ENCODE measurements around the gene NDUFS3.

NDUFS3 gene

DNA sequence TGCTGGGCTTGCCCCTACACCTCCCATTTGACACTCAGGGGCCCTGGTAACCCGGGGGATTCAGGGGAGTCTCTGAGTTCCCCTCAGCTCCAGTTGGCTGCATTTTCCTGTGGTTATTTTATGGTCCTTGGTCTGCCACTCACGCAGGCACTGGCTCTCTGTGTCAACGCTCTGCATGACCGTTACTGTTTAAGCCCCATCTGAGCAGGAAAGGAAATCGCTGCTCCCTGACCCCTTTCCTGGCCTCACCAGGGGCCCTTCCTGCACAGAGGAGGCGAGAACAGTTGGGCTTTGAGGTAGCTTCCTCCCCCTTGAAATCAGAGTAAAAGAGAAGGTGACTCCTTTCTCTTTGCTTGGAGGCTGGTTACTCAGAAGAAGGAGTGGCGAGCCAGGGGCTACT, 12.9 kb downstream of the NDUFS3 start:
- DNase-seq (ENCODE audit: low spot score): no peak

DNA sequence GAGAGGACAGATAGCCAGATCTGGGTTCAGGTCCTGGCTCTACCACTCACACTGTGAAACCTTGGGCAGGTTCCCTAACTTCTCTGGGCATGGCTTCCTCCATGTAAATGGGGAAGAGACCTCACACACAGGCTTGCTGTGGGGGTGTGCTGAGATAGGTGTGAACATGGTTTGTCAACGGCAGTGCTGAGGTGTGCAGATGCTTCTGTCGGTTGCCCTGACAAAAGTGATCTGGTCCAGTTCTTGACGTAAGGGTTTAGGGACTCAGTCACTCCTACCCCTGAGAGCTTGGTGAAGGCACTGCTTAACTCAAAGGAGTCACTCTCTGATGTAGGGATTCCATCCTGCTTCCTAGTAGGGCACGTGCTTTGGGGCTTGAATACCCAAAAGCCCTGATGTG, 13.4 kb downstream of the NDUFS3 start:
- DNase-seq (ENCODE audit: low spot score): no peak

DNA sequence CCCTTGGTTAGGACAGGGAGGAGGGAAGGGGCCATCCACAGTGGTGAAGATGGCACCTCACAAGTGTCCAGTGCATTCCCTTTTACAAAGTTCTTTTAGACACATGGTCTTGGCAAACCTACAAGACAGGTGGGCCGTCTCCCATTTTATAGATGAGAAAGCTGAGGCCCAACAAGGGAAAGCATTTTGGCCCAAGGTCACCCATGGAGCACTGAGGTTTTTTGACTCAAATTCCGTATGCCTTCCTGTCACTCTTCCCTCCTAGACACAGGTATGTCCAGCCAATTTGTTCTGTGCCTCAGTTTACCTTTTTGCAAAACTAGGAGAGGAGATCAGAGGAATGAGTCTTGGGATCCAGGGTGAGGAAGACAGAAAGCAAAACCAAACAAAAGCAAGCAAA, 14.1 kb downstream of the NDUFS3 start:
- DNase-seq (ENCODE audit: low spot score): no peak

DNA sequence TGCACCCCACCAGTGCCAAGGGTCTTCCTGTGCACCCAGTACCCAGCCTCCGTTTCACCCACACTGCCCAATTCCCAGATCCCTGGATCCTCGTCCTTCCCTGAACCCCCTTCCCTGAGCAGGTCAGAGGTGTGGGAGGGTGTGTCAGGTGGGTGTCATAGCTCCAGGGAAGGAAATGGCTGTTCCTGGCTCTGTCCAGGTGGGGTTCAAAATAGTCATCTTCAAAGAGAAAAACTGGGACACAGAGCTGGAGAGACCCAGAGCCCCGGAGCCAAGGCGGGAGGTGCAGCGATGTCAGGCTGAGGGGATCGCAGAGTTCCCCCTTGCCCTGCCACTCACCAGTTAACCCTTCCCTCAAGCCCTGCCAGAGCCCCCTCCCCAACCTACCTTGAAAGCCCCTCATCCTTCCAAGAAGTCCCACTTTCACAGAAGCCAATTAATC, 14.6 kb downstream of the NDUFS3 start:
- DNase-seq (ENCODE audit: low spot score): no peak

DNA sequence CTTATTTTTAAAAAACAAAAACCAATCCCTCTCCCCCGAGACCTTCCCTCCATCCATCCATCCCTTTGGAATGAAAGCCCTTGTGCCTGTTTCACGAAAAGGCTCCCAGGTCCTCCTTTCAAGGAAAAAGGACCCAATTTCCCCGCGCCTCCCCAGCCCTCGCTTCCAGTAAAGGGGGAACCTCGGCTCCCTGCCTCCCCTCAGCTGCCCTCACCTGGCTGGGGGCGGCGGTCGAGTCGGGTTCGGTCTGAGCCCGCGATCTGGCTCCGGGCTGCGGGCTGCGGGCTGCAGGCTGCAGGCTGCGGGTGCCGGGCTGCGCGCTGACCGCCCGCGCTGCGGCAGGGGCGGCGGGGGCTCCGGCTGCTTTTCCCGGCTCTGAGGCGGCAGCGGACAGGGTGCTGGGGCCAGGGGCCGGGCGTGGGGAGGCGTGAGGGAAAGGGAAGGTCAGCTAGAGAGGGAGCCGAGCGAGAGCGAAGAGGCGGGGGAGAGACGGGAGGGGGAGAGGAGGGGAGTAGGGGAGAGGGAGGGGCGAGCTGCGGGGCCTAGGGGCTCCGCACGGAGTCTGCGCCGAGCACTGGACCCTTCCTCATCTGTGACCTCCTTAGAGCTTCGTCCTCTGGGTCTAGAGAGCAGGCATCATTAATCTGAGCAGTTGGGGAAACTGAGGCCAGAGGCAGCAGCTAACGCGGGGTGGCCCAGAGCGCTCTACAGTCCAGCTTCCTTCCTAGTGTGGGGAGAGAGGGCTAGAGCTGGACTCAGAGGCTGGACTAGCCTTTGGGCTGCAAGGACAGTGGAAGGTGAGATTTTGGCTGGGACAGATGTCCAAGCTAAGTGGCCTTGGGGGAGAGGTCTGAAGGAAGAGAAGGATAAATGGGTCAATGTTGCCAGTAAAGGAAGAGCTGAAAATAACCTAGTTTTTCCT, 15.3 kb downstream of the NDUFS3 start, which contains the start of gene C1QTNF4:
C1QTNF4 (minus strand) TSS at position 478 of the 922 bp plus-strand sequence. CDS start 3,601 bp downstream, outside the sequence.
- DNase-seq (ENCODE audit: low spot score): no peak

DNA sequence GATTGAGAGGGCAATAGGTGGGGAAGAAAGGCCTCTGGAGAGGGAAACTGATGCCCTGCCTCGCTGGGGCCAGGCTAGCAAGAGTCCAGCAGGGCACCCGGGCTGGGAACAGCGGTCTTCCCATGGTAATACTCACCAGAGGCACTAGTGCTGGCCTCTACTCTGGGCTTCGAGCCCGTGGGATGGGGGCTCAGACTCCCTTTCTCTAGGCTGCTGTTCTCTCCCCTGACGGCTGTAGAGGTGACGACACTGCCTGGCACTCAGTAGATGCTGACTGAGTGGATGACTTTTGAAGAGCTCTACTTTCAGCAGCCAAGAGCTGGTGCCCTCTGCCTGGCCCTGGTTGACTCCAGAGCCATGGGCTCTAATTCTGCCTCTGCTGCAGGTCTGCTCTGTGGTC, 16.2 kb downstream of the NDUFS3 start:
- no peak for DNase-seq (ENCODE audit: low spot score)

DNA sequence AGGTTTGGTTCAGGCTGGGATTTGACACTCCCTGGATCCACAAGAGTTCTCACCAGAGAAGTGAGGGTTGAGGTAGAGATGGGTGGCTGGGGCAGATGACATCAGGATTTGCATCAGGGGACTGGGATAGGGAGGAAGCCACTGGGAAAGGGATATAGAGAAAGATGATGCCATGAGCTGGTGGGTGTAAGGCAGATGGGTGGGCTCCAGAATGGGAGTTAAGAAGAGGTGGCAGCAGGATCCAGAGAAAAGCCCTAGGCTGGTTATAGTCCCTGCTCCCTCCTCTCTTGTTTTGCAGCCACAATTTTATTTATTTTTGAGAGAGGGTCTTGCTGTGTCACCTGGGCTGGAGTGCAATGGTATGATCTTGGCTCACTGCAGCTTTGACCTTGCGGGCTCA, 17.1 kb downstream of the NDUFS3 start:
- no peak for DNase-seq (ENCODE audit: low spot score)

DNA sequence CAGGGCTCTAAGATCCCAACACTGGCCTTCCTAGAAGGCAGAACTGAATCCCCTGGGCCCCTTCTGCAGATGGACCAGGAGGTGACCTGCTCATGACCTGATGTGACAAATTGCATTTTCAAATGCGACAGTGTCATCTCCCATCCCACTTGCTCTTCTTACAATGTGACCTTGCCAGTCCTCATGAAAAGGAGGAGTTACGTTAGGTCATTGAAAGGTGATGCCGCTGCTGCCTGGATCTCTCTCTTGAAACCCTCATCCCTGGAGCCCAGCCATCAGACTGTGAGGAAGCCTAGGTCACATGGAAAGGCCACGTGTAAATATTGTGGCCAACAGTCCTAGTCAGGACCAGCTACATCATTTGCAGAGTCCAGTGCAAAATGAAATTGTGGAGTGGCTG, 21.0 kb downstream of the NDUFS3 start:
- DNase-seq (ENCODE audit: low spot score): no peak

DNA sequence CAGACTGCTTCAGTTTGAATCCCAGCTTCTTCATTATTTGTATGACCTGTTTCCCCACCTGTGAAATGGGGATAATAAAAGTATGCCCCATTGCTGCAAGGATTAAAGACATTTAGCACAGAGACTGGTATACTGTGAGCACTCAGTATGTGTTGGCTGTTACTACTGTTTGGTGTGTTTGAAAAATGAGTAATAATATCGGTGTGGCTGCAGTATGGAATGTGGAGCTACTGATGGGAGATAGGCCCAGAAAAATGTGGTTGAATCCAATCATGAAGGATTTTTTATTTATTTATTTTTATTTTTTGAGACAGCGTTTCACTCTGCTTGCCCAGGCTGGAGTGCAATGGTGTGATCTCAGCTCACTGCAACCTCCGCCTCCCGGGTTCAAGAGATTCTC, 24.4 kb downstream of the NDUFS3 start:
- no peak for DNase-seq (ENCODE audit: low spot score)

DNA sequence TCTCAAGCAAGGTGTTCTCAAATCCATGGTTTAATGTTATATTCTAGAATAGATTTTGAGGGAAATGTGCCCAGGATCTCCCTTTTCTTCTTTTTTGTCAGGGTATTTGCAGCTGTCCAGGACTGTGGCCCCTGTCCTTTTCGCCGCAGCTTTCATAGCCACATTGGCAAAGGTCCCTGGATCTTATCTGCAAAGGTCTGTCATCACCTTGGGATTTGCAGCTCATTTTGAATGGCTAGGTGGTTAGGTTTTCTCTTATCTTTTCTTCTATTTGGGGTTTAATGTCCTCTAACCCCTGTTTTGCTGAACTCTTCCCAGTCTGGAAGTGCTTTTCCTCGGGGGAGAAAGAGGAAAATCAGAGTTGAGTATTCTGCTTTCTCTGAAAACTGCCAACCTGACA, 27.0 kb downstream of the NDUFS3 start:
- DNase-seq (ENCODE audit: low spot score): no peak

DNA sequence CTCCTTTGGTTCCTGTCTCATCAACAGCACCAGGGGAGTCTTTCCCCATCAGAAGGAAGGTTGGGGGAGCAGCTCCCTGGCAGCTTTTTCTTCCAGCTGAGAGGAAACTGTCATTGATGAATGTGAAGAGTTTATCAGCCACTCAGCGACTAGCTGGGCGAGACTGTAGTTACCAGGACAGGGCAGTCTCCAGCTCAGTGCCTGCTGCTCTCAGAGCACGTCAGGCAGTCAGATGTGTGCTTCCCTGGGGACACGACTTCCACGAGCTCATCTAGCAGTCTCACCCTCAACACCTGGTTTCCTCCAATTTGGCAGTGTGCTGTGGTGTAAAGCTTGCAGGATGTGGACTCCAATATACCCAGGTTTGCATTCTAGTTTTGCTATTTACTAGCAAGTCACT, 27.9 kb downstream of the NDUFS3 start:
- DNase-seq (ENCODE audit: low spot score): no peak

DNA sequence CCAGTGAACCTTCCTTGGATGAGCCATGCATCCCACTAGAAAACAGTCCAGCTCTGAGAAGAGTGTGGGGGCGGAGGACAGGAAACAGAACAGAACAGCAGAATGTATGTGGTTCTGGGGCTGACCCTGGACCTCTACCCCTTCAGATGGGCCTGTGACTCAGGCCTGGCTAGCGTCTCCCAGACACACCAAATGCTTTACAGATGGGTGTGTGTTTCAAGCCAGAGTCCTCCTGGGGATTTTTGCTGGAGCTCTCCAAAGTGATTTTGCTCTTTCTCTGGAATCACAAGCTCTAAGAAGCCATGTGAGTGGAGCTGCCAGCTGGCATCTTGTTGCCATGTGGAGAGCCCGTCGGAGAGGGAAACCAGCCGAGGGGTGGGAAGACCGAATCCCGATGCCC, 28.5 kb downstream of the NDUFS3 start:
- DNase-seq (ENCODE audit: low spot score): no peak

DNA sequence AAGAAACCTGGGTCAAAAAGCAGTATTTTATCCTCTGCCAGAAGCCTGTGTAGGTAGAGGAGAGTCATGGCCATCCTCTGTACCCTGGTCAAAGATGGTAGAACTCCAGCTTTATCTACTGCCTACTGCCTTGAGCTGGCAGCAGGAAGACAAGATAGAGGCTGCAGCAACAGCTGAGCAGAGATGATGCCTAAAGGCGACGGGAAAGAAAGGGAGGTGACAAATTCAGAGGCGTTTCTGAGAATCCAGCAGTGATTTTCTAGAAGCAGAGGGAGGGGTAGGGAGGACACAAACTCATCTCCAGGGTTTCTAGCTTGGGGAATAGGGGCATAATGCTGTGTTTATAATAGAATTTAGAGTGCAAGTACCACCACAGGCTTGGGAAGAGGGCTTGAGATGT, 30.8 kb downstream of the NDUFS3 start:
- no peak for DNase-seq (ENCODE audit: low spot score)

DNA sequence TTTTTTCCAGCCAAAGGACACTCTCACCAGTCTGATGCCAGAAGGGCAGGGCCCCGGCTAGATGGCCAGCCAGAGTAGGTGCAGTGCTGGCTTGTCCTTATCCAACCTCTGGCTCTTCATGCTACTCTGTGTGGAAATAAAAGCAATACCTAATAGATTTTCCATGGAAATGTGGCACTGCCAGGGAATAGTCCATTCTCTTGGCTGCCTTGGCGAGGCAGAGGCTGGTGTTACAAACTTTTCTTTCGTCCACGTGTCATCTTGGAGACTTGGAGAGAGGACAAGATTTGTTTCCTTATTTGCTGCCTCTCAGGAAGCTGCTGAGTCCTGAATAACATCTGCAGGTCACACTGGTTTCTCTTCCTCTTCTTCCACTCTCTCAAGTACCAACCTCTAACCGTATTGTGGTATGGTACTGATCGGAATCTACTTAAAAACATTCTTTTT, 32.5 kb downstream of the NDUFS3 start:
- no peak for DNase-seq (ENCODE audit: low spot score)

DNA sequence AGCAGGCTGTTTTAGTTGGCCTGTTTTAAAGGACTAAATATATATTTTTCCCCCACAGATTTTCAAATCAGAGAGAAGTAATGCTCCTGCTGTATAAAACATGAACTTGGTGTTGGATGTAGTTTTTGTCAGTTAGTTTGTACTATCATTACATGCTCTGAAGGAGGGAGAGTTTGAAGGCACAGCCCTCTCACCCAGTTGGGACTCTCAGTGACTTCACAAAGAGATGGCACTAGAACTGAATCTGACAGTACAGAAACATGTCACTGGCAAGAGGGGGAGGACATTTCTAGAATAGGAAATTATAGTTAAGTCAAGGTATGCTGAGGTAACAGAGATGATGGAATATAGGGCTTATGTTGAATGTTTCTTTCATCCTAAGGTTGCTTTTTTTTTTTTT, 36.4 kb downstream of the NDUFS3 start:
- DNase-seq (ENCODE audit: low spot score): no peak

DNA sequence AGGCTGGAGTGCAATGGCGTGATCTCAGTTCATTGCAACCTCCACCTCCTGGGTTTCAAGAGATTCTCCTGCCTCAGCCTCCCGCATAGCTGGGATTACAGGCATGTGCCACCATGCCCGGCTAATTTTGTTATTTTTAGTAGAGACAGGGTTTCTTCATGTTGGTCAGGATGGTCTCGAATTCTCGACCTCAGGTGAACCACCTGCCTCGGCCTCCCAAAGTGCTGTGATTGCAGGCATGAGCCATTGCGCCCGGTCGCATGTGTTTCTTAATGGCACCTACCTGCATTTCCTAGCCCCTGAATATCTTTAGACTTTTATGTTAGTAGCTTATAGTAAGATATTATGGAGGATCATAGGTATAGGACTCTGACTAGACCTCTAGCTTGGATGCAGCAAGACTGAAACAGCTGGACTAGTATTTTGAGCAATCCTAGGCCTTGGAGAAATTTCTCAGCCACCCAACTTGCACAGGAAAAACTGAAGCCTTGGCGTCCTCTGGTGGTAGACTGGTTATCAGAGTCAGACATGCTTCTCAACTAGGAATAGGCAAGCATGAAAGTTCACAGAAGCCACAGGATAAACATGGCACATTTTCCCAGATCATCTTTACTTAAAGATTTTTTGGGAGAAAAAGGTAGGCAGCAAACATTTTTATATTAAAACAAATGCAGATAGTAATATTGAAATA, 38.0 kb downstream of the NDUFS3 start:
- no peak for DNase-seq (ENCODE audit: low spot score)

DNA sequence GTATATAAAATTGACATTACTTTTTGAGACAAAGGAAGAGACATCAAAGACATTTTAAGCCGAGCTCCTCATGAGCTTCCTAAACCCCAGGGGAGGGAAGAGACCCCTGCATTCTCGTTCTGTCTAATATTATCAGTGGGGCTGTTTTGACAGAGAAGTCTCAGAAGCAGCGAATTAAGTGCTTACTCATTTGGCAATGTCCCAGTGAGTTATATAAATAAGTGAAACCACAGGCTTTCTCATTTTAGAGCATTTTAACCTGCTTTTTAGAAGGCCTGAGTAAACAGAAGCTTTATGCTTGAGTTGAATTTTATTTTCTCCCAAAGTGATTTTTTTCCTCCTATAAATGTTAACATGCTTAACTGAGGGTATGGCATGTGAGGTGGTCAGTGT, 38.5 kb downstream of the NDUFS3 start:
- DNase-seq (ENCODE audit: low spot score): no peak

DNA sequence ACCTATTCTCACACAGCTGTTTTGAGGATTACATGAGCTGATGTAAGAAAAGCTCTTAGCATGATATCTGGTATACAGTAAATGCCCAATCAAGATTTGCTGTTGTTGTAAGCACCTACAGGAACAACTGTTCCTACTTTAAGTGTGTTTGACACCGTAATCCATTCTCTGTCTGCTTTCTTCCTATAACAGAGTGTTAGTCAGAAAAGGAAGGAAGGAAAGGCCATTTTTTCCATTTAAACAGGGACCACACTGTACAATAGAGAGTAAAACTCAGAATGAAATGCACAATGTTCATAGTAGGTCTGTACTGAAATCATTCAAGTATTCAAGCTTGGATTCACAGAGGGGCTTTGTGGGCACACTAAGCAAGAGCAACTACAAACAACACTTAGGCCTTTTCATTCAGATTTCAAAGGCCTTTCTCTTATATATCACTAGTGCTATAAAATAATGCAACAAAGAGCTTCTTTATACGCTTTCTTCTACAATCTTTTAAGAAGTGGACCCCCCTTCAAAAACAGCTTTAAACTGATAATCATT, 42.0 kb downstream of the NDUFS3 start:
- DNase-seq (ENCODE audit: low spot score): no peak

DNA sequence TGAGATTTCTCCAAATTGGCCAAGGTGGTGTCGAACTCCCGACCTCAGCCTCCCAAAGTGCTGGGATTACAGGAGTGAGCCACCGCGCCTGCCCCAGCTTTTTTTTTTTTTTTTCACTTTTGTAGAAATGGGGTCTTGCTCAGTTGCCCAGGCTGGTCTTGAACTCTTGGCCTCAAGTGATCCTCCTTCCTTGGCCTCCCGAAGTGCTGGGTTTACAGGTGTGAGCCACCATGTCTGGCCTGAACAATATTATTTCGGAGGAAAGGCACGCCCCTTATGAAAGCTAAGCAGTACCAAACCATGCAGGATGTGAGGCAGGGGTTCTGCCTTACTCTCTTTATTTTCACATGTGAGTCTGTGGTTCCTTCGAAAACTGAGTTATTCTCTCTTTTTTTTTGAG, 47.4 kb downstream of the NDUFS3 start:
- no peak for DNase-seq (ENCODE audit: low spot score)

DNA sequence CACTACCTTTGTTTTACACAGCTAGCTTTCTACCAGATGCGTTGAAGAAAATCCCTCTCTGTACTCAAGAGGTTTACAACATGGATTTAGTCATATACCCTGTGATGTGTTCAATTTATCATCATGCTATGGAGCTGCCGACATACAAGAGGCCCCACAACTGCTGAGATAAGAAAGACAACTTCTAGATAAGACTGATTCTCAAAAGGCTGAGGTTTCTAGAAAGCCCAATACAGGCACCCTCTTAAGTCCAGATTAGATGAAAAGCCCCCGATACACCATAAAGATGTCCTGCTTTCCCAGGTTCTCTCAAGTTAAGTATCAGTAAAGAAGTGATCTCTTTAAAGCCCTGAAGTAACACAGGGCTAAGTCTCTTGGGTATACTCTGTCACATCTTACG, 49.2 kb downstream of the NDUFS3 start:
- no peak for DNase-seq (ENCODE audit: low spot score)

DNA sequence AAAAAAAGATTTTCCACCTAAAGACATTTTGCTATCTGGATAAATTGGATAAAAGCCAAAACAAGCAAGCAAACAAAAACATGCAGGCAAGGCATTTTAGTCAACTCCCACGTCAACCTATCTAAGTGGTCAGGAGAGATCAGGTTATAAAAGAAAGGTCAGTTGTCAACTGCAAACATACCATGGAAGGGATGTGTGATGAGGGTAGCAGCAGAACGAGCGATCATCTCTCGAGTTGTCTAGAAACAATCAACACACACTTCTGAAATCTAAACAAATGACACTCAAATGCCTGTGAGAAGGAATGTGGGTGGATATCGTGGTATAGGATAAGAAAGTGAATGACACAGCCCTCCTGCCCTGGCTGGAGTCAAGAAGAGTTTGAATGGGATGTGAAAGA, 52.6 kb downstream of the NDUFS3 start:
- no peak for DNase-seq (ENCODE audit: low spot score)

Measured in LoVo (cell line).